Skeletal muscle tissue (tissue), 4 donors: ENCODE results near the gene TSPAN14. TPM values are rescaled to one million over a fixed set of nuclear protein-coding genes. Genes with fewer than 3 reads are reported as not detected.

Source experiments
- H3K27ac ChIP-seq: one replicate; pipeline ENCODE4 v1.7.0; 2013; ENCODE audit warnings: mild to moderate bottlenecking, low read depth, low read length, inconsistent platforms
- H3K27me3 ChIP-seq, 3 donors: one replicate each; pipeline ENCODE4 v1.7.0; 2013; ENCODE audit warnings: low read length in 3 of 3; ENCODE audit not compliant: control insufficient read depth in 3 of 3, insufficient read depth in 3 of 3
- H3K36me3 ChIP-seq, 3 donors: one replicate each; pipeline ENCODE4 v1.7.0; 2013; ENCODE audit warnings: low read length in 3 of 3; ENCODE audit not compliant: control insufficient read depth in 3 of 3, insufficient read depth in 3 of 3
- H3K4me1 ChIP-seq, 3 donors: one replicate each; pipeline ENCODE4 v1.7.0; 2013; ENCODE audit warnings: low read length in 3 of 3, mild to moderate bottlenecking in 3 of 3; ENCODE audit not compliant: control insufficient read depth in 3 of 3, insufficient read depth in 3 of 3
- H3K4me3 ChIP-seq, 3 donors: one replicate each; pipeline ENCODE4 v1.7.0; 2013; ENCODE audit warnings: low read length in 3 of 3
- H3K9ac ChIP-seq, 3 donors: one replicate each; pipeline ENCODE4 v1.7.0; 2013; ENCODE audit warnings: low read length in 3 of 3, mild to moderate bottlenecking in 3 of 3, moderate library complexity in 2 of 3, low read depth in 1 of 3
- H3K9me3 ChIP-seq, 3 donors: one replicate each; pipeline ENCODE4 v1.7.0; 2013; ENCODE audit warnings: low read length in 3 of 3; ENCODE audit not compliant: control insufficient read depth in 3 of 3
- total RNA-seq: library from RNA; depleted of rRNA; stranded (reverse); fragments of >200 nt; gene quantifications from one replicate; pipeline ENCODE4 v1.2.3, GENCODE V29; 2014
- donor health status: Osteomylitis.

The TSPAN14 gene
- total RNA-seq, 1 donor from 2014 or later = 6.3 TPM

DNA sequence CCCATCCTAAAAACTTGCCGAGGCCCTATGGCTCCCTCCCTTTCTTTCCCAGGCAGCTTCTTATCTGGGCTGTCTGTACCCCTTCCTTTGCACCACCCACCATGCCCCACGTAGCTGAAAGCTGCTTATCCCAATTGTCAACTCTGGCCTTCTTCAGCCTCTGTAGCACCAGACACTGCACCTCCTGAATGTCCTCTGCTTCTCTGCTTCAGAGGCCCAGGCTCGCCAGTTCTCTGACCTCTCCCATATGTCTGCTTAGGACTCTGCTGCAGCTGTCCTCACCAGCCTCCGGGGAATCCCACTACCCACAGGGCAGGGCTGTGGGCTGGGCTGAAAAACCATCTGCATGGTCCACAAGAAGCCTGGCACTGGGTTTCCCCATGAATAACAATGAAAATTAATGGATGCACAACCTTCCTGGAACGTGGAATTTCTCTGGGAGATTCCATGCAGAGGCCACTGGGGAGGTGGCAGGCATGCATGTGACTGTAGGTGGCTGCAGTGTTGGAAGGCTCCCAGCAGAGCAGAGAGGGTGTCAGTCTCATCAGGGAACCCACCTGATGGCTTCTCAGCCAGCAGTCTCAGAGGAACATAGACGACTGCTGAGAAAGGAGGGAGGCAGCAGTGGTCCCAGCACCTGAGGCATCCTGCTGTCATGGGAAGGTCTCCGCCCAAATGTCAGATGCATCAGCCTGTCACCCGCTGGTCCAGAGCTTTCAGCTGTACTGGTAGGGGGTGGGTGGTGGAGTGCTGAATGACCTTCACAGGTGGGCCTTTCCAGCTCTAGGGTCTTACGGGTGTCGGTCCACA lies 66.8 kb downstream of the TSPAN14 start:
- Histone ChIP-seq H3K4me1 (peaks cover 0 to 33% (median 24%) of the 10 kb centered on the region in 3 donors), H3K36me3 (peaks cover 21 to 31% (median 24%) of the 10 kb centered on the region in 3 donors), H3K9ac (no peak overlapping the region), H3K27ac (no peak overlapping the region), H3K9me3 (no peaks in the 10 kb centered on the region), H3K4me3 (no peak overlapping the region), H3K27me3 (no peaks in the 10 kb centered on the region)

GRCh38 chr10:80522756-80523363 lies 68.8 kb downstream of the TSPAN14 start:
- Histone ChIP-seq H3K27ac (no peak overlapping the region), H3K9me3 (no peaks in the 10 kb centered on the region), H3K4me1 (peaks cover 0 to 23% (median 20%) of the 10 kb centered on the region in 3 donors), H3K9ac (no peak overlapping the region), H3K36me3 (peaks cover 9 to 18% (median 13%) of the 10 kb centered on the region in 3 donors), H3K4me3 (no peak overlapping the region), H3K27me3 (no peaks in the 10 kb centered on the region)

- no peaks in the 10 kb centered on the region for H3K27me3 ChIP-seq
- H3K4me1 ChIP-seq = peaks cover 0 to 14% (median 11%) of the 10 kb centered on the region in 3 donors
- H3K9me3 ChIP-seq = no peaks in the 10 kb centered on the region
- H3K36me3 ChIP-seq = peaks cover 2 to 9% (median 5%) of the 10 kb centered on the region in 3 donors
- no peak overlapping the region for H3K27ac ChIP-seq
- H3K9ac ChIP-seq = no peak overlapping the region
- H3K4me3 ChIP-seq = no peak overlapping the region
Measured at GRCh38 chr10:80523773-80524172, 69.7 kb downstream of the TSPAN14 start.

DNA sequence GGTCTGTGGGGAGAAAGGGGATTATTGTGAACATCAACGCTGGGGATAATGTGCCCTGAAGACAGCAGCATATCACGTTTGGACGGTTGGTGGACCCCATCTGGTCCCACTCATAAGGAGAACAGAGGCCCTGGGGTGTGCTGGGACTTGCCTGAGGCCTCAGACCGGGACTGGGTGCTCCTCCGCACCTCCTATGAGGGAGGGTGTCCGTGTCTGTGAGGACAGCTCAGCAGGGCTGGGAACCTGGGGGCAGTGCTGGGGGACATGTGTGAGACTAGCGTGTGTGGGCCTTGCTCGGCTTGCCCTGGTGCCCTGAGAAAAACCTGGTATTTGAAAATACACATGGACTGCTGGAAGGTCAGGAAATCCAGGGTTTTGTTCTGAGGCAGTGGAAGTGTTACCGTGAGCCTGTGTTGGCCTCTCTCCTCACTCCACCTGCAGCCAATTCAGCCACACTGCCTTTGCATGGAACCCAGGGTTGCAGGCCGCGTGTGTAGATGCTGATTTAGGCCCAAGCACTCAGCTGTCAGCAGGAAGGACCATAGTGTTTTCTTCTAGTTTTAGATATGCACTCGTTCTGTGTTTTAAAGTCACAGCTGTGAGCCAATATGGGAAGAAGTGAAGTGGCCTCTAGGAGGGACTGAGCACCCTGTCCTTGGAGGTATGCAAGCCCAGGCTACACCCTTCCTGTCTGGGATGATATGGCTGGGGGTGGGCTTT lies 70.2 kb downstream of the TSPAN14 start:
- Histone ChIP-seq H3K27me3 (no peaks in the 10 kb centered on the region), H3K4me1 (peaks cover 3 to 12% (median 6%) of the 10 kb centered on the region in 3 donors), H3K27ac (no peak overlapping the region), H3K9me3 (no peaks in the 10 kb centered on the region), H3K36me3 (peaks cover 2 to 8% (median 3%) of the 10 kb centered on the region in 3 donors), H3K9ac (no peak overlapping the region), H3K4me3 (no peak overlapping the region)

DNA sequence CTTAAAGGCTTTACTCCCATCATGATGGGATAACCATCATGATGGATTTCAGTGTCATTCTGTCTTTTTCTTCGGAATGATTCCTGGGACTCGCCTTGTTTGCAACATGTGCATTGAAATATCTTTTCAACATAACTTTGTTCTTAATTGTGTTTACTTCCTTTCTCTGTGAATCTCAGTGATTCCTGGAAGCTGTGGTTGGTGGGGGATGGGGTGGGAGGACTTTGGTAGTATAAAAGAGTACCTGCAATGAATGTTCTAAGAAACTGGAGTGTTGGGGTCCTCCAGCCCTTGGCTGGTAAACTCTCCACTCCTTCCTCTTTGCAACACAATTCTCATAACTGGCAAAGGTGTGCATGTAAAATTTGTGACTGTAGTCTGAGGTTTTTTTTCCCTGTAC lies 72.1 kb downstream of the TSPAN14 start:
- H3K9me3 ChIP-seq = no peaks in the 10 kb centered on the region
- peaks cover 7 to 10% (median 9%) of the 10 kb centered on the region in 3 donors for H3K4me1 ChIP-seq
- no peak overlapping the region for H3K4me3 ChIP-seq
- H3K36me3 ChIP-seq = peaks cover 0 to under 1% (median 0%) of the 10 kb centered on the region in 3 donors
- H3K27ac ChIP-seq = no peak overlapping the region
- no peaks in the 10 kb centered on the region for H3K27me3 ChIP-seq
- no peak overlapping the region for H3K9ac ChIP-seq

DNA sequence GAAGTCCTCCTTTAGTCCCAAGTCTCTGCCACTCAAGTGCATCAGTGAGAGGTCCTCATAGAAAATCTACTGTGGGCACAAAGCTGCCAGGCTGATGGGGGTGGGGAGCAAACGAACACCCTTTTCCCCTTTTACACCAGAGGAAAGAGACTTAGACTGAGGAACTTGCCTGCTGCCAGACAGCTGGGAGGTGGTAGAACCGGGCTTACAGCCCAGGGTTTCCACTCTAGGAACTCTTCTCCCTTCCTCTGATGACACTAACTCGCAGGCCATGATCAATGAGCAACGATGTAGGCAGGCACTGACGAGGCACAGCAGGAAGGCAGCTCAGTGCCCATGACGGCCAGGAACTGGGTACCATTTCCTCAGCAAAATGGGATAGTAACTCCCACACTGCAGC lies 72.6 kb downstream of the TSPAN14 start:
- Histone ChIP-seq H3K9me3 (no peaks in the 10 kb centered on the region), H3K27me3 (no peaks in the 10 kb centered on the region), H3K27ac (no peak overlapping the region), H3K36me3 (no peaks in the 10 kb centered on the region), H3K4me3 (no peak overlapping the region), H3K9ac (no peak overlapping the region), H3K4me1 (peaks cover 7 to 10% (median 9%) of the 10 kb centered on the region in 3 donors)

GRCh38 chr10:80528185-80528700 lies 74.1 kb downstream of the TSPAN14 start:
- Histone ChIP-seq H3K4me3 (no peak overlapping the region), H3K27me3 (no peaks in the 10 kb centered on the region), H3K27ac (no peak overlapping the region), H3K9me3 (no peaks in the 10 kb centered on the region), H3K36me3 (no peaks in the 10 kb centered on the region), H3K4me1 (peaks cover 7 to 10% (median 9%) of the 10 kb centered on the region in 3 donors), H3K9ac (no peak overlapping the region)

- no peak overlapping the region for H3K27ac ChIP-seq
- no peaks in the 10 kb centered on the region for H3K27me3 ChIP-seq
- H3K9me3 ChIP-seq = no peaks in the 10 kb centered on the region
- no peak overlapping the region for H3K4me3 ChIP-seq
- H3K9ac ChIP-seq = no peak overlapping the region
- no peaks in the 10 kb centered on the region for H3K36me3 ChIP-seq
- peaks cover 7 to 10% (median 9%) of the 10 kb centered on the region in 3 donors for H3K4me1 ChIP-seq
Measured at GRCh38 chr10:80528901-80529300, 74.8 kb downstream of the TSPAN14 start.

DNA sequence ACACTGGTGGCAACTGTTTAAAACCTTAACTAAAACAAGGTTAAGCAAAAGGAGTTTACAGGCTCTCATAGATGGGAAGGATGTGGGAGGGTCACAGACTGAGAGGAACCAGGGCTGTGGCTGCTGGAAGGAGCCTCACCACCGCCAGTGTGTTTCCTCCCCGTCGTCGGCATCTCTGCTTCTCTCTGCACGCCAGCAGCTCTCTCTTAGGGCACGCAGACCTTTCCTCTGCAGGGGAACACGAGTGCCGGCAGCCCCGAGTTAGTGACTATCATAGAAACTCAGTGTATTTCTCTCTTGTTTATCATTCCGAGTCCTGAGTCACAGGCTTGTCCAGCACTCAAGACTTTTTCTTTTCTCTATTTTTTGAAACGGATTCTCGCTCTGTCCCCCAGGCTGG lies 75.5 kb downstream of the TSPAN14 start:
- Histone ChIP-seq H3K9ac (no peak overlapping the region), H3K36me3 (no peaks in the 10 kb centered on the region), H3K9me3 (no peaks in the 10 kb centered on the region), H3K27me3 (no peaks in the 10 kb centered on the region), H3K27ac (no peak overlapping the region), H3K4me1 (peaks cover 3 to 10% (median 7%) of the 10 kb centered on the region in 3 donors), H3K4me3 (no peak overlapping the region)
